ENCODE measurements around the gene PYDC1.

PYDC1 gene

DNA sequence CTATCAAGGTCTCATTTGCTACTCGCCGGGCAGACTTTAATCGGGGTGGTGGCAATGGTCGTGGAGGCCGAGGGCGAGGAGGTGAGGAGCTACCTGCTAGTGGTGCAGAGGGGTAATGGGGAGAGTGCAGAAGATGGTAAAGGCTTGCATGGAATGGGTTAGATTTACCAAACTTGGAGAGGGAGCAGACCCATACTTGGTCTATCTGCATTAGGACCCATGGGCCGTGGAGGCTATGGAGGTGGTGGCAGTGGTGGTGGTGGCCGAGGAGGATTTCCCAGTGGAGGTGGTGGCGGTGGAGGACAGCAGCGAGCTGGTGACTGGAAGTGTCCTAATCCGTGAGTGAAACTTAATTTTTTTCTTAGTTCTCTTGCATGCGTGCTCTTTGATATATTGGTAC, 26.9 kb downstream of the PYDC1 start:
- ChIA-PET POLR2A (interaction anchor here (1.6 to 1.9 kb wide), 2 partner anchors 8 to 10 kb away, joined by 5 to 14 read pairs; partner anchors contain the start of gene FUS), CTCF (no interaction called here)
- TF ChIP-seq FOXK2 (IDR thresholded peaks at IDR 0.05) (no peak), SUZ12 (IDR thresholded peaks at IDR 0.05) (no peak), ARNT (IDR thresholded peaks at IDR 0.05) (no peak), BHLHE40 (IDR thresholded peaks at IDR 0.05; ENCODE audit: borderline replicate concordance) (no peak), ELF4 (IDR thresholded peaks at IDR 0.05) (no peak), NFRKB (IDR thresholded peaks at IDR 0.05) (no peak), L3MBTL2 (conservative IDR thresholded peaks at IDR 0.05) (no peak)
- no peak for DNase-seq (ENCODE audit: extremely low spot score)

DNA sequence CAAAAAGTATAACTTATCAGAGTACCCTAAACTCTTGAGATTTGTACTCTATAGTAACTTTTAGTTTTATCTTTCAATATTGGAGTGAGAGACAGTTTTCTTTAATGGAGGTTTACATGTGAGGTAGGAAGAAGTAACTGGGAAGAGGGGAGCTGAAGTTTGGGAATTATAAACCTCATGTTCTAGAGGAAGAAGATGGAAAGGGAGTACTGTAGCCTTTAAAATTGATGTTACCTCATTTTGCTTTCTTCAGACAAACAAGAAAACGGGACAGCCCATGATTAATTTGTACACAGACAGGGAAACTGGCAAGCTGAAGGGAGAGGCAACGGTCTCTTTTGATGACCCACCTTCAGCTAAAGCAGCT, 27.5 kb downstream of the PYDC1 start:
- ChIA-PET CTCF (no interaction called here), POLR2A (interaction anchor here (1.6 to 1.9 kb wide), 2 partner anchors 9 kb away, joined by 5 to 14 read pairs; partner anchors contain the start of gene FUS)
- no peak for TF ChIP-seq NFRKB (IDR thresholded peaks at IDR 0.05)
- TF ChIP-seq ELF4 (IDR thresholded peaks at IDR 0.05): no peak
- TF ChIP-seq TARDBP (IDR thresholded peaks at IDR 0.05): no peak
- no peak for TF ChIP-seq ZNF384 (IDR thresholded peaks at IDR 0.05)
- no peak for TF ChIP-seq BHLHE40 (IDR thresholded peaks at IDR 0.05; ENCODE audit: borderline replicate concordance)
- TF ChIP-seq SUZ12 (IDR thresholded peaks at IDR 0.05): no peak
- TF ChIP-seq FOXA1 (IDR thresholded peaks at IDR 0.05): no peak
- TF ChIP-seq CTBP1 (IDR thresholded peaks at IDR 0.05; ENCODE audit: borderline replicate concordance): no peak
- TF ChIP-seq LEF1 (IDR thresholded peaks at IDR 0.05; ENCODE audit: borderline replicate concordance): no peak
- TF ChIP-seq L3MBTL2 (conservative IDR thresholded peaks at IDR 0.05): no peak
- TF ChIP-seq SP1 (IDR thresholded peaks at IDR 0.05): no peak
- no peak for TF ChIP-seq ARNT (IDR thresholded peaks at IDR 0.05)
- TF ChIP-seq FOXM1 (IDR thresholded peaks at IDR 0.05; ENCODE audit: borderline replicate concordance): no peak
- no peak for TF ChIP-seq HDGF (IDR thresholded peaks at IDR 0.05; ENCODE audit: borderline replicate concordance)
- TF ChIP-seq, protein P1, sequence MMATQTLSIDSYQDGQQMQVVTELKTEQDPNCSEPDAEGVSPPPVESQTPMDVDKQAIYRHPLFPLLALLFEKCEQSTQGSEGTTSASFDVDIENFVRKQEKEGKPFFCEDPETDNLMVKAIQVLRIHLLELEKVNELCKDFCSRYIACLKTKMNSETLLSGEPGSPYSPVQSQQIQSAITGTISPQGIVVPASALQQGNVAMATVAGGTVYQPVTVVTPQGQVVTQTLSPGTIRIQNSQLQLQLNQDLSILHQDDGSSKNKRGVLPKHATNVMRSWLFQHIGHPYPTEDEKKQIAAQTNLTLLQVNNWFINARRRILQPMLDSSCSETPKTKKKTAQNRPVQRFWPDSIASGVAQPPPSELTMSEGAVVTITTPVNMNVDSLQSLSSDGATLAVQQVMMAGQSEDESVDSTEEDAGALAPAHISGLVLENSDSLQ (IDR thresholded peaks at IDR 0.05): no peak
- no peak for TF ChIP-seq FOXK2 (IDR thresholded peaks at IDR 0.05)
- no peak for DNase-seq (ENCODE audit: extremely low spot score)

DNA sequence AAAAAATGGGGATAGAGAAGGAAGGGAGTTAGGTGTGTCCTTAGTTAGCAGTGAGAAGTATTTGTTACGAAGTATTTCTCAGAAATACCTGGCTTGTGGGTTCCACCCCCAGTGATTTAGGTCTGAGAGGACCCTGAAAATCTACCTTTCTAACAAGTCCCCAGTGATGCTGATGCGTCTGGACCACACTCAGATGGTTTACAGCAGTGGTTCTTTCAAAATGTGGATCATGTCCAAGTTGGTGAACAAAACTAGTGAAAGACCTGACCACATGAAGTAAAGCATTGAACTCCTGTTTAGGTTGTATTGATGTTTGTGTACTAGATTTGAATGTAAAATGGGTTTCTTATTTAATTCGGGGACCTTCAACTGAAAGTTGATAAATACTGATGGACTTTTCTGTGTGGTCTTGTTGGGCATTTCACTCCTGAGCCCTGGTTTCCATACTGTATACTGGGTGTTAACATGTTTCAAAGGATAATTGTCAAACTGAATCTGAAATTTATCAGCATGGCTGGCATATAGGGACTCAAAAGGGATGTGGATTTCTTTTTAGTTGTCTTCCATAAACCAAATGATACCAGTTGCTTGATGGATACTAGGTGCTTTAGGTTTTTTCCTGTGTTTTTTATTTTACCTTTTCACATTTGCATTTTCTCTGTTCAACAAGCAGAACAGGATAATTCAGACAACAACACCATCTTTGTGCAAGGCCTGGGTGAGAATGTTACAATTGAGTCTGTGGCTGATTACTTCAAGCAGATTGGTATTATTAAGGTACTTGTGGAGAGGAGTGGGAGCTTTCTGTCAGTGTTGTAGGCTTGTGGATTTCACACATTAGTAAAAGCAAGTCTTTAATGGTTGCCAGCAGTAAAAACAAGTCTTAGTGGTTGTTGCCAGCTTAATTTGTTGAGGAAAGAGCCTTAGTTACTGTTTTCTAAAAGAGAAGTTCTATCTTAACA, 28.2 kb downstream of the PYDC1 start:
- POLR2A ChIA-PET: interaction anchor here (1.6 to 1.9 kb wide), 2 partner anchors 9 kb away, joined by 5 to 14 read pairs; partner anchors contain the start of gene FUS
- CTCF ChIA-PET: no interaction called here
- DNase-seq (ENCODE audit: extremely low spot score): no peak
- TF ChIP-seq TARDBP (IDR thresholded peaks at IDR 0.05): no peak
- TF ChIP-seq, protein P1 (IDR thresholded peaks at IDR 0.05): no peak
- TF ChIP-seq ARNT (IDR thresholded peaks at IDR 0.05): no peak
- TF ChIP-seq LEF1 (IDR thresholded peaks at IDR 0.05; ENCODE audit: borderline replicate concordance): no peak
- TF ChIP-seq HDGF (IDR thresholded peaks at IDR 0.05; ENCODE audit: borderline replicate concordance): no peak
- TF ChIP-seq FOXA1 (IDR thresholded peaks at IDR 0.05): no peak
- TF ChIP-seq SUZ12 (IDR thresholded peaks at IDR 0.05): no peak
- TF ChIP-seq BHLHE40 (IDR thresholded peaks at IDR 0.05; ENCODE audit: borderline replicate concordance): no peak
- TF ChIP-seq FOXK2 (IDR thresholded peaks at IDR 0.05): no peak
- no peak for TF ChIP-seq ZNF384 (IDR thresholded peaks at IDR 0.05)
- no peak for TF ChIP-seq NFRKB (IDR thresholded peaks at IDR 0.05)
- TF ChIP-seq CTBP1 (IDR thresholded peaks at IDR 0.05; ENCODE audit: borderline replicate concordance): no peak
- TF ChIP-seq SP1 (IDR thresholded peaks at IDR 0.05): no peak
- TF ChIP-seq L3MBTL2 (conservative IDR thresholded peaks at IDR 0.05): no peak
- no peak for TF ChIP-seq ELF4 (IDR thresholded peaks at IDR 0.05)
- TF ChIP-seq FOXM1 (IDR thresholded peaks at IDR 0.05; ENCODE audit: borderline replicate concordance): no peak

DNA sequence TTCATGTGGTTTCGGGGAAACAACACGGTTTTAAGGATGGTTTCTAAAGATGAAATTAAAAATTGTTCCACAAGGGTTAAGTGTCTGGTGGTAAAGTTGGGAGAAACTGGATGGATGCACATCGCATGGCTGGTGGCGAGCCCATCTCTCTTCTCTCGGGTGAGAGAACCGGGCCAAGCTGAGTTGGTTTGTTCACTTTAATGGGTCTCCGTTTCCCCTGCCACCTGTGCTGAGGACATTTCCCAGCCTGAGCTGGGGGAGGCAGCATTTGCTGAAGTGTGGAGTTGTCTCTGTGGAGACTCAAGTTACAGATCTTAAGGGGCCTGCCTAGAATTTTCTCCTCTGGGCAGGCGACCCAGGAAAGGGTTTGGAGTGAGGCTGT, 29.1 kb downstream of the PYDC1 start:
- TF ChIP-seq HDGF (IDR thresholded peaks at IDR 0.05; ENCODE audit: borderline replicate concordance): no peak
- TF ChIP-seq, protein P1 (IDR thresholded peaks at IDR 0.05): no peak
- no peak for TF ChIP-seq TARDBP (IDR thresholded peaks at IDR 0.05)
- TF ChIP-seq FOXK2 (IDR thresholded peaks at IDR 0.05): no peak
- no peak for TF ChIP-seq NFRKB (IDR thresholded peaks at IDR 0.05)
- no peak for TF ChIP-seq SUZ12 (IDR thresholded peaks at IDR 0.05)
- TF ChIP-seq ELF4 (IDR thresholded peaks at IDR 0.05): no peak
- TF ChIP-seq L3MBTL2 (conservative IDR thresholded peaks at IDR 0.05): no peak
- no peak for TF ChIP-seq LEF1 (IDR thresholded peaks at IDR 0.05; ENCODE audit: borderline replicate concordance)
- no peak for TF ChIP-seq BHLHE40 (IDR thresholded peaks at IDR 0.05; ENCODE audit: borderline replicate concordance)
- ChIA-PET POLR2A (no interaction called here), CTCF (no interaction called here)
- no peak for DNase-seq (ENCODE audit: extremely low spot score)

DNA sequence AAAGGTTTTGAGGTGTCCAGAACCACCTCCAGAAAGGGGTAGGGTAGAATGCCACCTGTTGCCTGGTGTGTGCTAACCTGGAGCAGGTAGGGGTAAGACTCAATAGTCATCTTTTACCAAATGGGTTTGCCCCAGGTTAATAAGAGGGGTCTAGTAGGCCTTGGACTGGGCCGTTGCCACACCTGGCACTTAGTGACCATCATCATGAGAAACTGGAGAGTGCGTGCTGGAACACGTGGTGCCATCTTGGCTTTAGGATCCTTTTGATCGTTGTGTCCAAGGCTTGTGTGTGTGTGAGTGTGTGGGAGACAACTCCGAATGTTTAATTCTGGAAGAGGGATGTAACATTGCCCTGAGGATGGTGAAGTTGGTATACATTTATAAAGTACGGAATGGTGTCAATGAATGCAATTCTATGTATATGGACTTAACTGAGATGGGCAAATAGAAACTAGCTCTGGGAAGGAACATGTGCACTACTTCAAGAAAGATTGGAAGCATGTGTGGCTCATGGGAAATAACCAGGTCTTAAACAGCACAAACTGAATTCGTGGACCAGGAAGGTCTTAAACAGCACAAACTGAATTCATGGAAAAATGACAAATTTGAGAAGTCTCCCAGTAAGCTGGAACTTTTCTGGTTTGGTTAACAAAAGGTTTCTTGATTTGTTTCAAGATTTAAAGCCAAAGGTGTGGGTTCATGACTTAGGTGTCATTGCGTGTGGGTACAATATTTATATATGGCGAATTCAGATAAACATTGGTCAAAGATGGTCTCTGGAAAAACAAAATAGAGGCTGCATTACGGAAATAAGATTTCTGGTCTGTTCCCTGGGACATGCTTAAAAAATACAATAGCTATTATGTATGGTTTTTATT, 29.8 kb downstream of the PYDC1 start:
- TF ChIP-seq CTBP1 (IDR thresholded peaks at IDR 0.05; ENCODE audit: borderline replicate concordance) (no peak), ELF4 (IDR thresholded peaks at IDR 0.05) (no peak), ZNF384 (IDR thresholded peaks at IDR 0.05) (no peak), HDGF (IDR thresholded peaks at IDR 0.05; ENCODE audit: borderline replicate concordance) (no peak), L3MBTL2 (conservative IDR thresholded peaks at IDR 0.05) (no peak), SP1 (IDR thresholded peaks at IDR 0.05) (no peak), TARDBP (IDR thresholded peaks at IDR 0.05) (no peak), FOXK2 (IDR thresholded peaks at IDR 0.05) (no peak), BHLHE40 (IDR thresholded peaks at IDR 0.05; ENCODE audit: borderline replicate concordance) (no peak; the same call in 1 of the 2 replicates), FOXA1 (IDR thresholded peaks at IDR 0.05) (no peak), ARNT (IDR thresholded peaks at IDR 0.05) (no peak), NFRKB (IDR thresholded peaks at IDR 0.05) (no peak), FOXM1 (IDR thresholded peaks at IDR 0.05; ENCODE audit: borderline replicate concordance) (no peak), SUZ12 (IDR thresholded peaks at IDR 0.05) (no peak), LEF1 (IDR thresholded peaks at IDR 0.05; ENCODE audit: borderline replicate concordance) (no peak)
- TF ChIP-seq, protein P1 (IDR thresholded peaks at IDR 0.05): no peak
- CTCF ChIA-PET: interaction anchor here (0.6 kb wide), 1 partner anchor 981 kb away, joined by 7 read pairs; no protein-coding TSS in a partner anchor
- no peak for DNase-seq (ENCODE audit: extremely low spot score)
- POLR2A ChIA-PET: no interaction called here
